Adipocyte (in vitro differentiated cells): ENCODE measurements around the gene PSKH1.
A peak's percentile ranks its signal among the peaks of the same experiment; 100 is the strongest.

ENCODE experiments used
- DNase-seq: peaks from one replicate; pipeline ENCODE4 v3.0.0-alpha.2; 2015; ENCODE audit warnings: low read depth
- H3K27me3 ChIP-seq: replicated peaks from 2 replicates; pipeline ENCODE4 v1.7.0; 2013; ENCODE audit warnings: mild to moderate bottlenecking, low read length, moderate library complexity; ENCODE audit not compliant: control insufficient read depth, insufficient read depth
- H3K36me3 ChIP-seq: 2 replicates; pipeline ENCODE4 v1.7.0; 2013; ENCODE audit warnings: low read length, mild to moderate bottlenecking, moderate library complexity; ENCODE audit not compliant: control insufficient read depth, insufficient read depth, severe bottlenecking
- H3K4me1 ChIP-seq: 2 replicates; pipeline ENCODE4 v1.7.0; 2013; ENCODE audit warnings: mild to moderate bottlenecking, low read length, moderate library complexity; ENCODE audit not compliant: control insufficient read depth, insufficient read depth
- H3K4me3 ChIP-seq: 2 replicates; pipeline ENCODE4 v1.7.0; 2013; ENCODE audit warnings: mild to moderate bottlenecking, low read length, moderate library complexity
- H3K9ac ChIP-seq: 2 replicates; pipeline ENCODE4 v1.7.0; 2013; ENCODE audit warnings: mild to moderate bottlenecking, low read length, moderate library complexity
- H3K9me3 ChIP-seq: 2 replicates; pipeline ENCODE4 v1.7.0; 2013; ENCODE audit warnings: mild to moderate bottlenecking, low read length, moderate library complexity; ENCODE audit not compliant: control insufficient read depth

The PSKH1 gene

GRCh38 chr16:67944690-67945391 lies 51.8 kb downstream of the PSKH1 start:
- no peak for DNase-seq
- Histone ChIP-seq H3K9me3 (no peaks in the 10 kb centered on the region), H3K4me1 (peaks cover 25% of the 10 kb centered on the region), H3K27me3 (no peaks in the 10 kb centered on the region), H3K36me3 (peaks cover 90% of the 10 kb centered on the region), H3K4me3 (peak overlapping the region; percentile 14), H3K9ac (peak overlapping the region; percentile 80)

GRCh38 chr16:67945392-67945933 lies 52.4 kb downstream of the PSKH1 start:
- Histone ChIP-seq H3K36me3 (peaks cover 90% of the 10 kb centered on the region), H3K9ac (peak overlapping the region; percentile 13), H3K4me3 (no peak overlapping the region), H3K9me3 (no peaks in the 10 kb centered on the region), H3K4me1 (peaks cover 25% of the 10 kb centered on the region), H3K27me3 (no peaks in the 10 kb centered on the region)
- no peak for DNase-seq

DNA sequence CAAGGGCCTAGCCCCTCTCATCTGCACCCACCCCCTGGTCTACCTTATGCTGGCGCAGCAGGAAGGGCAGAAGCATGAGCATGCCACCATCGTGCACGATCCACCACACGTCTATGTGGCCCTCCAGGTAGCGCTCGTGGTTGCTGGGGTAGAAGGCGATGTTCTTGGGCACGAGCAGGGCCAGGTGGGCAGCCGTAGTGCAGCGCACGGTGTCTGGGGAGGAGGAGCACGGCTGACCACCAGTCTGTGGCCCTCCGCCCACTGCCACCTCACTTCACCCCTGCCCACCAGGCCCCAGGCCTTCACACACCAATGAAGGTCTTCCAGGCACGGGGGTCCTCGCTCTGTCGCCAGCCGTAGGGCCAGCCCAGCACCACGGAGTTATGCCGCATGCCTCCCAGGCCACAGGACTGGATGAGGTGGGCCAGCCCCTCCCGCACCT lies 53.1 kb downstream of the PSKH1 start:
- no peaks in the 10 kb centered on the region for H3K9me3 ChIP-seq
- H3K36me3 ChIP-seq: peaks cover 90% of the 10 kb centered on the region
- DNase-seq: no peak
- H3K27me3 ChIP-seq: no peaks in the 10 kb centered on the region
- no peak overlapping the region for H3K4me3 ChIP-seq
- peaks cover 25% of the 10 kb centered on the region for H3K4me1 ChIP-seq
- H3K9ac ChIP-seq: no peak overlapping the region

DNA sequence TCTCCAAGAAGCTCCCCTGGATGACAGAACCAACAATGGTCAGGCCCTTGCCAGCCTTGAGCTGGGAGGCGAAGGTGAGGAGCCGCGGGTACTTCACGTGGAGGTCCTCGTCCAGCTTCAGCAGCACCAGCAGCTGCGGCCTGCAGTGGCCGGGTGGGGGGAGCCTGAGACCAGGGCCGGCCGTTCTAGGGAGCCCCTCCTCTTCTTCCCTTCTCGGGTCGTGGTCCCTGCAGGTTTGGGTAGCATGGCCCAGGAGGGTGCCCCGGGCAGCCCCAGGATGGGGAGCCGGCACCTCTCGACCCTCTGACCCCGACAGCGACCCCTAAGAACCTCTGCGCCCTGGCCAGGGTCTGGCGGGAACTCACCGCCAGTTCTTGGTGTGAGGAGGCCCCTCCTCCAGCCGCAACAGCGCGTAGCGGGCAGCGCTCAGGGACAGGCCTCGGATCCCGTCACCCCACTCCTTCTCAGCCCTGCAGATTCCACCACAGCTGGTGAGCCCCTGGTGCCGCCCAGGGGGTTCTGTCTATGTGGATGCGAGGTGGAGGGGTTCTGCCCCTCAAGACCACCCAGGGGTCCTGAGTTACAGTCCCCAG lies 54.0 kb downstream of the PSKH1 start:
- Histone ChIP-seq H3K4me1 (peaks cover 34% of the 10 kb centered on the region), H3K4me3 (no peak overlapping the region), H3K9ac (no peak overlapping the region), H3K9me3 (no peaks in the 10 kb centered on the region), H3K27me3 (no peaks in the 10 kb centered on the region), H3K36me3 (peaks cover 90% of the 10 kb centered on the region)
- no peak for DNase-seq

DNA sequence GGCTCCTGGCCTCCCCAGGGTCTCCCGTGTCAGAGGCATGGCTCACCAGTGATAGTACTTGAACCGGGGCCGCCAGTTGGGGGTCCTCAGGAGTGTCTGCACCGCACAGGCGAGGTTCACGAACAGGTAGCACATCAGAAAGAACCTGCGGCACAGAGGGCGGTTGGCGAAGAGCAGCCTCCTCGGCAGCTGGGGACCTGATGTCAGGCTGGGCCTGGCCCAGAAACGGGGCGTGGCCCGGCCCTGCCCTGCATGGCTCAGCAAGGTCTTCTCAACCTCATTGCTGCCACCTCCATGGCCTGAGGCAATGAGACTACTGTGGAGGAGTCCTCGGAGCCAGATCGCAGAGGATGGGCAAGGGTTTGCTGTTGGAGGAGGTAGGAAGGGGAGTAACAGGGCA lies 55.0 kb downstream of the PSKH1 start:
- H3K4me1 ChIP-seq: peaks cover 36% of the 10 kb centered on the region
- peaks cover 85% of the 10 kb centered on the region for H3K36me3 ChIP-seq
- no peaks in the 10 kb centered on the region for H3K9me3 ChIP-seq
- no peaks in the 10 kb centered on the region for H3K27me3 ChIP-seq
- no peak overlapping the region for H3K9ac ChIP-seq
- DNase-seq: no peak
- H3K4me3 ChIP-seq: no peak overlapping the region

DNA sequence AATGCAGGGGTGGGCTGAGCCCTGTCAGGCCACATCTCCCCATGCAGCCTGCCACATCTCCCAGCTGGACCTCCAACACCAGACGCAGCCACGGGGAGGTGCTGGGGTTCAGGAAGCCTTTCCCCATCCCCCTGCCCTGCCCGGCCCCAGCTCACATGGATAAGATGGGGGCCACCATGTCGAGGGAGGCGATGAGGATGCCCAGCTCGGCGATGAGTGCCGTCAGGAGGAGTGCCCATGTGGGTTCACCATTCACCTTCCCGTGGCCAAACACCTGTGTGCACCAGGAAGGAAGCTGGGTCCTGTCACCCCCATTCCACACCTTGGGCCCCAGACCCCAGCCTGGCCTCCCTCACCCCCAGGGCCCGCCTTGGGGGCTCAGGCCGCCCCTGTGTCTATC lies 56.6 kb downstream of the PSKH1 start:
- Histone ChIP-seq H3K4me3 (no peak overlapping the region), H3K9me3 (no peaks in the 10 kb centered on the region), H3K36me3 (peaks cover 93% of the 10 kb centered on the region), H3K9ac (no peak overlapping the region), H3K4me1 (peaks cover 28% of the 10 kb centered on the region), H3K27me3 (no peaks in the 10 kb centered on the region)
- no peak for DNase-seq

DNA sequence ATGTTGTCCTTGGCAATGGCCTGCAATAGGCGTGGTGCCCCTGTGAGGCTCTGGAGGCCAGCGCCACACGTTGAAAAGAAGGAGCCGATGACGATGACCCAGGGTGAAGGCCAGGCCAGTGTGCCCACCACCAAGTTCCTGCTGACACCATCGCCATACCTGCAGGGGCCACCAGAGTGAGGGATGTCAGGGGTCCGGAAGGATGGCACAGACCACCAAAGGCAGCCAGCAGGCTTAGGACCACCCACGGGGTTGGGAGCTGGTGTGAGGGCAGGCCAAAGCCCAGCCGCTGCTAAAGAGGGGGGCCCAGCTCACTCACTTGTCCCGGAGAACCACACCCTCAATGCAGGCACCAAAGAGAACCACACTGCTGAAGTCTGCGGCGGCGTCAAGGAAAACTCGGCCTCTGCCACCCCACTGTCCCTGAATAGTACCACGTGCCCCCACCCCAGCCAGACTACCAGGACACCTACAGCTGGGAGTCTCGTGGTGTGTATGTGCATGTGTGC lies 57.3 kb downstream of the PSKH1 start:
- H3K9ac ChIP-seq: no peak overlapping the region
- DNase-seq: no peak
- H3K4me3 ChIP-seq: no peak overlapping the region
- H3K27me3 ChIP-seq: no peaks in the 10 kb centered on the region
- peaks cover 24% of the 10 kb centered on the region for H3K4me1 ChIP-seq
- peaks cover 93% of the 10 kb centered on the region for H3K36me3 ChIP-seq
- no peaks in the 10 kb centered on the region for H3K9me3 ChIP-seq

DNA sequence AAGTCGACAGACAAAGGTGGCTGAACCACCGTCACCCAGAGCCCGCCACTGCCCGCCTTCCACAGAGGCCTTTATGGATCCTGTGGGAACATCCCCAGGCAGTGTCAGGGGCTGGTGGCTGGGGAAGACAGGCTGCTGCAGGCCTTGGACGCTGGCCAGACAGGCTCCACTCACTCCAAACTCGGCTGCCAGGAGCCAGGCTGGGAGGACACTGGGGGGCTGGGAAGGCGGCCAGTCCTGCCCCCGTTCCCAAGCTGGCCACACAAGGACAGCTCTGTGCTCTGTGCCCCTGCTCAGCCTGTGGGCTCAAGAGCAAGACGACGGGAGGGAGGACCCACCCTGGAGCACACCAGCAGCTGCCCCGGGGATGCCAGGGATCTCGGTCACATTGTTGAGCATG lies 58.4 kb downstream of the PSKH1 start:
- H3K4me3 ChIP-seq: no peak overlapping the region
- peaks cover 87% of the 10 kb centered on the region for H3K36me3 ChIP-seq
- H3K9ac ChIP-seq: peak overlapping the region; percentile 22
- DNase-seq: no peak
- H3K4me1 ChIP-seq: peaks cover 21% of the 10 kb centered on the region
- H3K27me3 ChIP-seq: no peaks in the 10 kb centered on the region
- no peaks in the 10 kb centered on the region for H3K9me3 ChIP-seq

GRCh38 chr16:67953641-67954375 lies 60.8 kb downstream of the PSKH1 start:
- Histone ChIP-seq H3K27me3 (no peaks in the 10 kb centered on the region), H3K4me1 (peaks cover 28% of the 10 kb centered on the region), H3K9me3 (no peaks in the 10 kb centered on the region), H3K4me3 (no peak overlapping the region), H3K36me3 (peaks cover 79% of the 10 kb centered on the region), H3K9ac (no peak overlapping the region)
- DNase-seq: no peak

DNA sequence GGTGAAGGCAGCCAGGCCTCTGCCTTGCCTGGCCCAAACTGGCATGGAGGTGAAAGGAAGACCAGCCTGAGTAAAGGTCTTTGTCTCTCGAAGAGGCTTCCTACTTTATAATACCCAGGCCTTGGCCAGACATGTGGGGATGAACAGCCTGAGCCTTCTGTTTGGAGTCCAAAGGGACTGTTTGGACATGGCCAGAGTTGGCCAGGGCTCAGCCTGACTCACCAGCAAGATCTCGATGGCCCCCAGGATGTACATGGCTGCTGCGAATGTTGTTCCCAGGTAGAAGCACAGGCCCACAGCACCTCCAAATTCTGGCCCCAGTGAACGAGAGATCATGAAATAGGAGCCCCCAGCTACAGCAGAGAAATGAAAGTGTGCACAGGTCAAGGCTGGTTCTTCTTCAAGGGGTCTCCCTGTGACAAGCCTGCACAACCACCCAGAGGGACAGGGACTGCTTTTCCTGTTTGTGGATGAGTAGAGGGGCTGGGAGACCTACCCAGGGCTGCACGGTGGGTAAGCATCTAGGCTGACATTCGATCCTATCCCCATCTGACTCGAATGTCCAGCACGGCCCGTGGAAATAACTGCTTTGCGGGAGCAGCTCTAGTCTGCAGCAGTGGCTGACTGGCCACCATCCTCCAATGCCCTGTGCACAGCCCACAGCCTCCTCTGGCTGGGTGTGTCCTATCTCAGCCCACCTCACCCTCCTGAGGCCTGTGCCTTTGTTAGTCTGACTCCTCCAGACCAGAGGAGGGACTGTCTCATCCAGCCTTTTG lies 61.6 kb downstream of the PSKH1 start:
- DNase-seq: no peak
- Histone ChIP-seq H3K27me3 (no peaks in the 10 kb centered on the region), H3K9ac (peak overlapping the region; percentile 24), H3K36me3 (peaks cover 78% of the 10 kb centered on the region), H3K9me3 (no peaks in the 10 kb centered on the region), H3K4me1 (peaks cover 36% of the 10 kb centered on the region), H3K4me3 (no peak overlapping the region)
